ENCODE results near the gene TNNC1.

- TF ChIP-seq ZBTB26 (CRISPR knock-in tag; IDR thresholded peaks at IDR 0.05) (no peak), FOXP1 (CRISPR knock-in tag; IDR thresholded peaks at IDR 0.05) (no peak), MIER1 (IDR thresholded peaks at IDR 0.05; ENCODE audit: low read depth) (no peak), KDM2B (CRISPR knock-in tag; IDR thresholded peaks at IDR 0.05) (no peak), HMGXB4 (CRISPR knock-in tag; IDR thresholded peaks at IDR 0.05) (no peak), ZNF121 (CRISPR knock-in tag; conservative IDR thresholded peaks at IDR 0.05) (no peak), NFIX (CRISPR knock-in tag; IDR thresholded peaks at IDR 0.05; ENCODE audit: low read depth) (no peak), XRCC5 (IDR thresholded peaks at IDR 0.05; ENCODE audit: low read depth, low read length) (no peak), POLR2AphosphoS5 (IDR thresholded peaks at IDR 0.05; ENCODE audit: control insufficient read depth, insufficient read depth, low read depth, low read length) (no peak)
These were observed 2.4 kb downstream of the TNNC1 start for GRCh38 chr3:52451237-52452083.

Measured in K562 (cell line).